Keratinocyte (primary cell): ENCODE measurements around the gene ASB4. TPM values are rescaled to one million over a fixed set of nuclear protein-coding genes. Genes with fewer than 3 reads are reported as not detected.

Experiments
- DNase-seq: peaks from one replicate; pipeline ENCODE4 v3.0.0-alpha.2; 2011; ENCODE audit warnings: low read depth, missing footprints, low spot score
- FAIRE-seq: peaks from 2 replicates; lab custom pipeline; 2011; peaks lifted over from hg19 to GRCh38; lab: Jason Lieb, UNC
- H2AFZ ChIP-seq: 2 replicates; pipeline ENCODE4 v1.6.0; 2012; ENCODE audit warnings: low read length, control low read depth, inconsistent platforms; ENCODE audit not compliant: control insufficient read depth
- H3K27ac ChIP-seq: 2 replicates; pipeline ENCODE4 v1.5.1; 2011; ENCODE audit warnings: low read length; ENCODE audit not compliant: control insufficient read depth, insufficient read depth
- H3K27me3 ChIP-seq: 3 replicates; pipeline ENCODE4 v1.6.0; 2011; ENCODE audit warnings: low read length; ENCODE audit not compliant: control insufficient read depth, insufficient read depth; ENCODE audit errors: extremely low read depth
- H3K36me3 ChIP-seq, 2 experiments: 2 replicates in 1 of 2; 3 replicates in 1 of 2; pipeline ENCODE4 v1.5.1; 2011; ENCODE audit warnings: low read length in 2 of 2, mild to moderate bottlenecking in 1 of 2; ENCODE audit not compliant: control insufficient read depth in 2 of 2, insufficient read depth in 2 of 2; ENCODE audit errors: extremely low read depth in 1 of 2
- H3K4me1 ChIP-seq: 3 replicates; pipeline ENCODE4 v1.5.1; 2011; ENCODE audit warnings: low read length; ENCODE audit not compliant: control insufficient read depth, insufficient read depth; ENCODE audit errors: extremely low read depth
- H3K4me2 ChIP-seq: 3 replicates; pipeline ENCODE4 v1.6.0; 2011; ENCODE audit warnings: low read depth, low read length; ENCODE audit not compliant: control insufficient read depth, insufficient read depth; ENCODE audit errors: extremely low read depth
- H3K4me3 ChIP-seq, 3 experiments: fragments of 200-600 bp in 1 of 3; sonication (generic) in 1 of 3; 2 replicates in 2 of 3; 3 replicates in 1 of 3; pipeline ENCODE4 v1.5.1; 2011 to 2016; ENCODE audit warnings: low read length in 3 of 3, mild to moderate bottlenecking in 3 of 3, control low read depth in 2 of 3, inconsistent platforms in 1 of 3, low read depth in 1 of 3, mixed read lengths in 1 of 3, mixed run types in 1 of 3, moderate library complexity in 1 of 3; ENCODE audit not compliant: control insufficient read depth in 2 of 3, insufficient read depth in 2 of 3; ENCODE audit errors: extremely low read depth in 1 of 3
- H3K79me2 ChIP-seq: 2 replicates; pipeline ENCODE4 v1.6.0; 2012; ENCODE audit warnings: low read length; ENCODE audit not compliant: control insufficient read depth, insufficient read depth
- H3K9ac ChIP-seq: 3 replicates; pipeline ENCODE4 v1.6.0; 2011; ENCODE audit warnings: low read length; ENCODE audit not compliant: control insufficient read depth, insufficient read depth; ENCODE audit errors: extremely low read depth
- H3K9me1 ChIP-seq: 3 replicates; pipeline ENCODE4 v1.6.0; 2011; ENCODE audit warnings: low read length; ENCODE audit not compliant: control insufficient read depth, insufficient read depth; ENCODE audit errors: extremely low read depth
- H3K9me3 ChIP-seq: 2 replicates; pipeline ENCODE4 v1.5.1; 2012; ENCODE audit warnings: low read depth, low read length; ENCODE audit not compliant: control insufficient read depth
- H4K20me1 ChIP-seq: 3 replicates; pipeline ENCODE4 v1.6.0; 2011; ENCODE audit warnings: low read length; ENCODE audit not compliant: control insufficient read depth, insufficient read depth; ENCODE audit errors: extremely low read depth
- CTCF ChIP-seq, 3 experiments: IDR thresholded peaks in 1 of 3; conservative IDR thresholded peaks in 1 of 3; optimal IDR thresholded peaks in 1 of 3; 2 replicates in 2 of 3; 3 replicates in 1 of 3; pipeline versions ENCODE3 to v1.5.1; 2011; ENCODE audit warnings: low read length in 3 of 3, mild to moderate bottlenecking in 3 of 3, moderate library complexity in 2 of 3, control low read depth in 1 of 3, inconsistent platforms in 1 of 3; ENCODE audit not compliant: insufficient read depth in 2 of 3; ENCODE audit errors: extremely low read depth in 1 of 3
- EZH2 ChIP-seq: IDR thresholded peaks from one replicate; pipeline ENCODE4 v1.6.1; 2012; ENCODE audit warnings: inconsistent platforms, mild to moderate bottlenecking, low read length, moderate library complexity
- dilution Hi-C: fragments of 300-500 bp; cut with MboI; formaldehyde crosslinking; loops from one replicate; pipeline ENCODE4 v1.7.0; 2020; ENCODE audit warnings: low sequenced_read_pairs; ENCODE audit not compliant: extremely low pct_ligation_motif_present
- polyA plus RNA-seq, 5 experiments: library from polyadenylated mRNA; depleted of rRNA in 3 of 5; stranded (reverse) in 3 of 5; stranded (forward) in 1 of 5; unstranded in 1 of 5; fragments of >200 nt; gene quantifications; 1 replicate in 1 of 5; 2 replicates in 3 of 5; 3 replicates in 1 of 5; pipeline versions ENCODE4 v1.2.1 to v1.2.3, GENCODE V29; 2011 to 2012; ENCODE audit warnings: missing spikeins in 2 of 5, low read depth in 1 of 5, low replicate concordance in 1 of 5

The ASB4 gene
- polyA plus RNA-seq, 1 donor (not counting 4 experiments of a cell fraction or from before 2014, with no cell fraction given) = not detected

- H2AFZ ChIP-seq = no peak overlapping the region
- FAIRE-seq (no peak), DNase-seq (no peak)
- dilution Hi-C loops = no loop called here
- H3K4me2 ChIP-seq = no peak overlapping the region
- H3K27ac ChIP-seq = no peak overlapping the region
- peaks cover 4% of the 10 kb centered on the region for H3K27me3 ChIP-seq
- TF ChIP-seq CTCF (optimal IDR thresholded peaks at IDR 0.05 in 1 of 3, IDR thresholded peaks at IDR 0.05 in 1 of 3, conservative IDR thresholded peaks at IDR 0.05 in 1 of 3; ENCODE audit: extremely low read depth in 1 of 3, insufficient read depth in 2 of 3, low read length in 3 of 3) = no peak
- TF ChIP-seq EZH2 = no peak
- no peak overlapping the region for H3K9ac ChIP-seq
- H3K9me1 ChIP-seq = no peaks in the 10 kb centered on the region
- no peaks in the 10 kb centered on the region for H4K20me1 ChIP-seq
- H3K79me2 ChIP-seq = no peaks in the 10 kb centered on the region
- H3K4me1 ChIP-seq = no peaks in the 10 kb centered on the region
- H3K9me3 ChIP-seq = no peaks in the 10 kb centered on the region
- H3K4me3 ChIP-seq = no peak overlapping the region
- H3K36me3 ChIP-seq = no peaks in the 10 kb centered on the region
These were observed 5.6 kb upstream of the ASB4 start for GRCh38 chr7:95479992-95480624.

DNA sequence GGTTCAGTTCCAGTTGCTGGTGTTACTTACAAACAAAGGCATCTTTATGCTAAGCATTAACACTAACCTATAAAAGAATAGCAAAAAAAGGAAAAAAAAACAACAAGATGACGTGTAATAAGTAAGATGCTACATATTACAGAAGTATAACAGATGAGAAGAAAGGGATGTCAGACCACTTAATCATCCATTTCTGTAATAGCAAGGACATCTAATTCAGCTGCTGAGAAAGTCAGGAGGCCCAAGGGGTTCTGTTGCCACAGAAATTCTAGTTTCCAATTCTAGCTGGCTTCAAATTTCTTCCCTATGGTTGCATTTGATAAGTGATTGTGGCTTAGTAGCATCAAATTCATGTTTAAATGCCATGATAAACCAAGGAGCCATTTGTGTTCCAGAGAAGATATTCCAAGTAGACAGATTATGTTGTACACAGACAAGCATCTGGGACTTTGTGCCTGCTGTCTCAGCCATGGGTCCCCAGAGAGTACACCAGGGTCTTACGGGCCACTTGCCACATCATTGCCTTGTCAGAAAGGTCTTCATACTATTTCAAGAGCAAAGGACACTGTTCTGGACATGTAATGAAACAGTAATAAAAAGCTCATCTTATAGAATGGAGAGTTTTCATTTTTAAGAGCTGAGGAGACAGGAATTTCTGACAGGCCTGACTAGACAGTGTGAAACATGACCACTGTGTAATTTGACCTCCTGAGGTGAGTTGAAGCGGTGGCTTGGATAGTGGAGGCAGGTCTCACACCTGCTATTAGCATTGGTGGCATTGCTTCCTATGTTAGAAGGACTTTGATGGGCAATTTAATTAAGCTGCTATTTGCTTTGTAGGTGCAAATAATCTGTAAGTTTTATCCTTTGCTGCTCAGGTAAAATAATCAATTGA, 4.2 kb upstream of the ASB4 start:
- no peaks in the 10 kb centered on the region for H4K20me1 ChIP-seq
- dilution Hi-C loops = no loop called here
- no peak overlapping the region for H3K9ac ChIP-seq
- H3K4me2 ChIP-seq = no peak overlapping the region
- no peak overlapping the region for H3K27ac ChIP-seq
- H3K9me3 ChIP-seq = no peaks in the 10 kb centered on the region
- no peaks in the 10 kb centered on the region for H3K9me1 ChIP-seq
- H2AFZ ChIP-seq = no peak overlapping the region
- no peaks in the 10 kb centered on the region for H3K36me3 ChIP-seq
- no peak overlapping the region for H3K4me3 ChIP-seq
- FAIRE-seq = no peak
- peaks cover 8% of the 10 kb centered on the region for H3K27me3 ChIP-seq
- H3K79me2 ChIP-seq = no peaks in the 10 kb centered on the region
- no peaks in the 10 kb centered on the region for H3K4me1 ChIP-seq
- DNase-seq = no peak
- TF ChIP-seq CTCF (optimal IDR thresholded peaks at IDR 0.05 in 1 of 3, IDR thresholded peaks at IDR 0.05 in 1 of 3, conservative IDR thresholded peaks at IDR 0.05 in 1 of 3; ENCODE audit: extremely low read depth in 1 of 3, insufficient read depth in 2 of 3, low read length in 3 of 3) (no peak), EZH2 (no peak)
